ENCODE measurements around the gene GLP1R.

GRCh38 chr6:39048481-39049399 is at the start of gene GLP1R:
- TF ChIP-seq, protein P1, sequence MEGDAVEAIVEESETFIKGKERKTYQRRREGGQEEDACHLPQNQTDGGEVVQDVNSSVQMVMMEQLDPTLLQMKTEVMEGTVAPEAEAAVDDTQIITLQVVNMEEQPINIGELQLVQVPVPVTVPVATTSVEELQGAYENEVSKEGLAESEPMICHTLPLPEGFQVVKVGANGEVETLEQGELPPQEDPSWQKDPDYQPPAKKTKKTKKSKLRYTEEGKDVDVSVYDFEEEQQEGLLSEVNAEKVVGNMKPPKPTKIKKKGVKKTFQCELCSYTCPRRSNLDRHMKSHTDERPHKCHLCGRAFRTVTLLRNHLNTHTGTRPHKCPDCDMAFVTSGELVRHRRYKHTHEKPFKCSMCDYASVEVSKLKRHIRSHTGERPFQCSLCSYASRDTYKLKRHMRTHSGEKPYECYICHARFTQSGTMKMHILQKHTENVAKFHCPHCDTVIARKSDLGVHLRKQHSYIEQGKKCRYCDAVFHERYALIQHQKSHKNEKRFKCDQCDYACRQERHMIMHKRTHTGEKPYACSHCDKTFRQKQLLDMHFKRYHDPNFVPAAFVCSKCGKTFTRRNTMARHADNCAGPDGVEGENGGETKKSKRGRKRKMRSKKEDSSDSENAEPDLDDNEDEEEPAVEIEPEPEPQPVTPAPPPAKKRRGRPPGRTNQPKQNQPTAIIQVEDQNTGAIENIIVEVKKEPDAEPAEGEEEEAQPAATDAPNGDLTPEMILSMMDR (conservative IDR thresholded peaks at IDR 0.05 in 1 of 2, IDR thresholded peaks at IDR 0.05 in 1 of 2; ENCODE audit: low read depth in 1 of 2, low read length in 2 of 2), result no peak
- TF ChIP-seq EZH2 (IDR thresholded peaks at IDR 0.05; ENCODE audit: low read length, missing control alignments), result no peak

Measured in fibroblast of lung (primary cell).